Hematopoietic multipotent progenitor cell treated with erythropoietin and hydrocortisone succinate and interleukin-3 and kit ligand, for 17 days (in vitro differentiated cells): ENCODE results near the gene YIF1B.

Experiments
- DNase-seq: peaks from one replicate; pipeline ENCODE4 v3.0.0-alpha.2; 2015; ENCODE audit warnings: low spot score

Gene YIF1B

DNA sequence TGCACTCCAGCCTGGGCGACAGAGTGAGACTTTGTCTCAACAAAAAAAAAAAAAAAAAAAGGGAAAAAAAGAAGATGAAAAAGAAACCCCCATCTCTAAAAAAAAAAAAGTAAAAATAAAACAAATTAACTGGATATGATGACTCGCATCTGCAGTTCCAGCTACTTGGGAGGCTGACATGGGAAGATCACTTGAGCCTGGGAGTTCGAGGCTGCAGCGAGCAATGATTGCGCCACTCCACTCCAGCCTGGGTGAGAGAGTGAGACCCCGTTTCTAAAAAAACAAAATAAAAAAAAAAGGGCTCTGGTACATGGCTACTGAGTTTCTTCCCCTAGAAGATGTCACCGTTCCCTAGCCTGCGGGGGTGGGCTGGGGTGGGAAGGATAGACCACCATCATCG is 17.5 kb upstream of the YIF1B start:
- DNase-seq, result no peak

DNA sequence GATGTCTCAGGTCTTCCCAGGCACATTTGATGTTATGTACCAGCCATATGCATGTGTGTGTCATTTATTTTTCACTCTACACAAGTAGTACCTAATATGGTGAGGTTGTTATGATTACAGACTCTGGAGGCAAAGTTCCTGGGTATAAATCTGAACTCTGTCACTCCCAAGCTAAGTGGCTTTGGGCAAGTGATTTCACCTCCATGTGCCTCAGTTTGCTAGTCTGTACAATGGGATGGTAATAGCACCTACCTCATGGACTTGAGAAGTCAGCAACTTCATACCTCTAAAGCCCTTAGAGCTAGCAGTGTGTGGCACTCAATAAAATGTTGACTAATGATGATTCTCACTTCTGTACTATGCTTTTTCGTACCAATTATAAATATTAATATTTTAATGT is 16.0 kb upstream of the YIF1B start:
- no peak for DNase-seq

DNA sequence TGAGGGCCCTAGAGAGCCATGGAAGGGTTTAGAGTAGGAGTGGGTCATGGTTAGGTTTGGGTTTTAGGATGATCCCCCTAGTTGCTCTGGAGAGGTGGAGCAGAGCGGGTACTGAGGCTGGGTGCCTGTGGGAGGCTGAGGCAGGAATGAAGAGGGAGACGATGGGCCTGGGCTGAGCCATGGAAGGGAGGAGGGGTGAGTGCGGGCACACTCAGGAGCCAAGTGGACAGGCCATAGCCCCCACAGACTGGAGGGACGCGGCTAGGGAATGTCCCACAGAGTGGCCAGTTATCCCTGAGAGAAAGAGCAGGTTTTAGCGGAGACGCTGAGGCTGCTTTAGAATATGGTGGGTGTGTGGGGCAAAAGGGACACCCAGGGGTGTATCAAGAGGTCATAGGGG is 13.9 kb upstream of the YIF1B start:
- no peak for DNase-seq

DNA sequence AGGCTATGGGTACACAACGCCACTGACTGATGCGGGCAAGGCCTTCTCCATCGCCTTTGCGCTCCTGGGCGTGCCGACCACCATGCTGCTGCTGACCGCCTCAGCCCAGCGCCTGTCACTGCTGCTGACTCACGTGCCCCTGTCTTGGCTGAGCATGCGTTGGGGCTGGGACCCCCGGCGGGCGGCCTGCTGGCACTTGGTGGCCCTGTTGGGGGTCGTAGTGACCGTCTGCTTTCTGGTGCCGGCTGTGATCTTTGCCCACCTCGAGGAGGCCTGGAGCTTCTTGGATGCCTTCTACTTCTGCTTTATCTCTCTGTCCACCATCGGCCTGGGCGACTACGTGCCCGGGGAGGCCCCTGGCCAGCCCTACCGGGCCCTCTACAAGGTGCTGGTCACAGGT is 10.8 kb upstream of the YIF1B start:
- DNase-seq, result no peak

DNA sequence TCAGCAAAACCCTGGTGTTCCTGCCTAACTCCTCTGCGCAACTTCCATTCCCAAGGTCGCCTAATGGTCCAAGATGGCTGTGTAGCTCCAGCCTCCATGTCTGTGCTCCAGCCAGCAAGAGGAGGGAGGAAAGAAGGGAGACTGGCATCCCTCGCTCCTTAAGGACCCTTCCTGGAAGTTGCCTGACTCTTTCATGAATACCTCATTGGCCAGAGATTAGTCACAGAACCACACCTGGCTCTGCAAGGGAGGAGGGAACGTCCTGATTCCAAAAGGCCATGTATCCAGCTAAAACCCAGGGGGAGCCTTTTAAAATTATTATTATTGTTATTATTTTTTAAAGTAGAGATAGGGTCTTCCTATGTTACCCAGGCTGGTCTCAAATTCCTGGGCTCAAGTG is 8.7 kb upstream of the YIF1B start:
- DNase-seq, result no peak

DNA sequence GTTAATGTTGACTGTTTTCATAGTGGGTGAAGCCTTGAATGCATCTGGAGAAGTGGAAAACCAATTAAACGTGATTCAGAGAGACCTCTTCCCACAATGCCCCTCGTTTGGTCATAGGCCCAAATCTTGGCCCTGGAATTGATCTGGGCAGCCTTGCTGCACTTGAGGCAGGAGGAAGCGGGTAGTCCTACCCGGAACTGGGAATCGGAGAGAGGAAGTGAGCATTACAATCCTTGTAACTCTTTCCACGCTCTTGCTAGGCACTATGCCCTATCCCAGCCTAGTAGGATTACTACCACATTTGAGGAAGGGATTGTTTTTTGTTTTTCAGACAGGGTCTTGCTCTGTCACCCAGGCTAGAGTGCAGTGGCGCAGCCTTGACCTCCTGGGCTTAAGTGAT is 7.5 kb upstream of the YIF1B start:
- no peak for DNase-seq

DNA sequence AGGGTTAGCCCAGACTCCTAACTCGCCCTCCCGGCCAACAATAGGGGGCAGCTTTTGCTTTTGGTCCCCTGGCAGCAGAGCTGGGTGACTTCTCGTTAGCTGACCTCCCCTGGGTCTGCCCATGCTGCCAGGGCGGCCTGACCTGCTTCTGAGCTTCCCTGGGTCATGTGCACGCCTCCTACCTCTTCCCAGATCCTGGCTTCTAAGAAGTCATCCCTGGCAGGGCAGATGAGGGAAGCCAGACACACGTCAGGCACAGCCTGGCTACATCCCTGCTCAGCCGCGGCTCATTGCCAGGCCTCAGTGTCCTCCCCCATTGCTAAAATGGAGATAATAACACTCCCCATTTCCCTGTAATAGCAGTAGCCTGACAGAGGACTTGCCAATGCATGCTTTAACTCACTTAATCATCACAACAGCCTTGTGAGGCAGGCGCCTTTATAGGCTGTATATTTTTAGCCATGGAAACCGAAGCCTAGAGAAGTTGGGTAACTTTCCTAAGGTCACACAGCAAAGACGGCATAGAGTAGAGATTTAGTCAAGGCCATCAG is 6.0 kb upstream of the YIF1B start:
- DNase-seq, result no peak

DNA sequence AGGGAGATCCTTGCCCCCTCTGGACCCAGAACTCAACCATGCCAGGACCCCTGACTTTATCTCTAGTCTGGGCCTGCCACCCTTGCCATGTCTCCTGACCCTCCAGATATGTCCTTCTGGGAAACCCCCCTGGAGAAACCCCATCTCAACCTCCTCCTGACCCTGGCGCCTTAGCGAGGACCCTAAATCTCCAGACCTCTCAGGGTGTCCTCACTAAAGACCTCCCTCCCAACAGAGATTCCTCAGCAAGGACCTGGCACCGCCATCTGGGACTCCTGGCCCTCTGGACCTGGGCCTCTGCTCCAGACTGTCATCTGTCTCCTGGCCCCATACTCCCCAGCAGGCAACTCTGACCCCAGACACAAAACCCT is 5.2 kb upstream of the YIF1B start:
- DNase-seq, result no peak

DNA sequence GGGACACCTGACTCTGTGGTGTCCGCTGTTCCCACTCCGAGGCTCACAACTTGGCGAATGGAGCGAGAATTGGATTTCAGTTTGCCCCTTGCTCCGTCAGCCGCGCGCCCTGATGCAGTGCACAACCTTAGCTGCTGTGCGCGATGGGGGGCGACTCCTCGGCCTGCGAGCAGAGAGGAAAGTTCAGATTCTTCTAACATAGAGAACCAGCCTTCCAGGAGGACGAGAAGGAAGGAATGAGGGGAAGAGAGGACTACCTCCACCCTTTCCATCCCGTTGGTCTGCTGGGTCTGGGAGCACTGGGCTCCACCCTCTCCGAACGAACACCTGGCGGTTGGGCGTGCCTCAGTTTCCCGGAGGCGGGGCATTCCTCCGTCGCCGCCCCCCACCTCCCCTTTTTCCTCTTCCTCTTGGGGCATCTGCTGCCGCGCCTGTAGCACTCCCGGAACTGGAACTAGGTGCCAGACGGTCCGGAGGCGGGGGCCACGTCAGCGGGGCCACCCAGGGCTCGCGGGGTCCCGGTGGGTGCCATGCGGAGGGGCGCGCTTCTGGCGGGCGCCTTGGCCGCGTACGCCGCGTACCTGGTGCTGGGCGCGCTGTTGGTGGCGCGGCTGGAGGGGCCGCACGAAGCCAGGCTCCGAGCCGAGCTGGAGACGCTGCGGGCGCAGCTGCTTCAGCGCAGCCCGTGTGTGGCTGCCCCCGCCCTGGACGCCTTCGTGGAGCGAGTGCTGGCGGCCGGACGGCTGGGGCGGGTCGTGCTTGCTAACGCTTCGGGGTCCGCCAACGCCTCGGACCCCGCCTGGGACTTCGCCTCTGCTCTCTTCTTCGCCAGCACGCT is 3.9 kb upstream of the YIF1B start, which contains the start of gene KCNK6:
Gene KCNK6 (plus strand): TSS at position 425 of the 838 bp plus-strand sequence. CDS start 106 bp downstream, at position 531.
- no peak for DNase-seq

DNA sequence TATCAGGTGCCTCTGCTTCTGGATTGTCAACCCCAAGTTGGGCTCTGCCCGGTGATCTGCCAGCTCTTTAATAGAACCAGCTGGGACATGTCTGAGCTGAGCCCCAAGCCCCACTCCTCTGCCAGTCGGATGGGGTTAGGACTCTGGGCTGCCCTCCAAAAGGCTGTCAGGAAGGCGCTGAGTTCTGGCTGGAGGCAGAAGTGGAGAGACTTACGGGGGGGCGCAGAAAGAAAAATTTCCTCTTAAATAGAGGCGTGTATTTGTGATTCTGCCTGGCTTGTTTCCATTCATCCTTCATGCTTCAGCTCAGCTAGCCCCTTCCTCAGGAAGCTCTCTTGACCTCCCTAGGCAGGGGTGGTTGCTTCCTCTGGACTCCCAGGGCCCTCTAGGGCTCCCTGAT is 2.9 kb upstream of the YIF1B start:
- no peak for DNase-seq

DNA sequence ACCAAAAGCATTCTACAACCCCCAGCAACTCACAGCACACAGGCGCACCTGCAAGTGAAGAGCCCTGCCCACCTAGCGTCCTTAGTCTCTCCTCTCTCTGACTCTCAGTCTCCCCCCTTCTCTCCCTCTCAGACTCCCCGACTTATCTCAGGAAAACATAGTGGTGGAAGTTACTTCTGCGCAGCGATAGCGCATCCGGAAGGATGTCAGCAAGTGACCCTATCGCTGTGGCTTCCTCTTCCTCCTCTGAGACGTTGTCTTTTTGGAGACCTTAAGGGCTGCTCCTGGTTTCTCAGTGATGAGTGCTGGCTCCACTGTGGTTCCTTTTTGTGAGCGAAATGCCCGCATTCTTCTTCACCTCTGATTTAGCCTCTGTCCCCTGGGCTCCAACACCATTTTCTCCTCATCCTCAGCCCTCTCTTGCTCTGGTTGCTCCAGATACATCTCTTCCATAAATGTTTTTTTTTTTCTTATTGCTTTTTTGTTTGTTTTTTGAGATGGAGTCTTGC is 1.4 kb upstream of the YIF1B start:
- peak; percentile 82 for DNase-seq

DNA sequence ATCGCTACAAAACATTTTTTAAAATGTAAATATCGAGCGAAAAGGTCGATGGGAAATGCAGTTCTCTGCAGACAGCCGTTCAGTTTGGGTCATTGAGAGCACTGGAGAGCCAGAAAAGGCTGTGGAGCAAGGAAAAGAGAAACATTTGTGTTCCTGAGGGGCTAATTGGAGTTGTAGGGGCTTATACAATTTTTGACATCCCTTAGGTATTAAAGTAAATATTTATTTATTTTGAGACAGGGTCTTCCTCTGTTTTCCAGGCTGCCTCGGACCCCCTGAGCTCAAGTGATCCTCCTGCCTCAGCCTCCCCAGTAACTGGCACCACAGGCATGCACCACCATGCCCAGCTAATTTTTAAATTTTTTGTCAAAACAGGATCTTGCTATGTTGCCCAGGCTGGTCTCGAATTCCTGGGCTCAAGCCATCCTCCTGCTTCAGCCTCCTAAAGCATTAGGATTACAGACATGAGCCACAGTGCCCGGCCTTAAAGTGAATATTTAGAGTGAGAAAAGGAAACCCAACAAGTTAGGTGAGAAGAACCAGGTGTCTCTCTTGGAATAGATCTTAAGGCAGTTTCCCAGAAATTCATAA is 825 bp upstream of the YIF1B start:
- DNase-seq, result no peak

DNA sequence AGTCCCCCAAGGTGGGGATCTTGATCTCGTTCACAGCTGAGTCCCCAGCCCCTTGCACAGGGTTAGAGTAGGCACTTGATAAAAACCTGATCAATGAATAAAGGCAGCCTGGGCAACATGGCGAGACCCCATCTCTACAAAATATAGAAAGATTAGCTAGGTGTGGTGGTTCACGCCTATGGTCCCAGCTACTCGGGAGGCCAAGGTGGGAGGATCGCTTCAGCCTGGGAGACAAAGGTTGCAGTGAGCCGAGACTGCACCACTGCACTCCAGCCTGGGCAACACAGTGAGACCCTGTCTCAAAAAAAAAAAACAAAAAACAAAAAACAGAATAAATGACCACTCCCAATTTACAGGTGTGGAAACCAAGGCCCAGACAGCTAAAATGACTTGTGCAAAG is 4.8 kb downstream of the YIF1B start:
- no peak for DNase-seq

DNA sequence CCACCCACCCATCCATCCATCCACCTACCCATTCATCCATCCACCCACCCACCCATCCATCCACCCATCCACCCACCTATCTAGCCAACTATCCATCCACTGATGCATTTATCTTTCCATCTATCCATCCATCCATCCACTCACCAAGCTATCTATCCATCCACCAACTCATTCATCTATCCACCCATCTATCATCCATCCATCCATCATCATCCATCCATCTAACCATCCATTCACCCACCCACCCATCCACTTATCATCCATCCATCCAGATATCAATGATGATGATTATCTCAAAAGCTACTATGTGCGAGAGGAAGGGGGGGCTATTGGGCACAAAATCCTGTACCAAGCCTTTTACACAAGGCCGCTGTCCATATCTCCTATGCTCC is 5.5 kb downstream of the YIF1B start:
- DNase-seq, result no peak

DNA sequence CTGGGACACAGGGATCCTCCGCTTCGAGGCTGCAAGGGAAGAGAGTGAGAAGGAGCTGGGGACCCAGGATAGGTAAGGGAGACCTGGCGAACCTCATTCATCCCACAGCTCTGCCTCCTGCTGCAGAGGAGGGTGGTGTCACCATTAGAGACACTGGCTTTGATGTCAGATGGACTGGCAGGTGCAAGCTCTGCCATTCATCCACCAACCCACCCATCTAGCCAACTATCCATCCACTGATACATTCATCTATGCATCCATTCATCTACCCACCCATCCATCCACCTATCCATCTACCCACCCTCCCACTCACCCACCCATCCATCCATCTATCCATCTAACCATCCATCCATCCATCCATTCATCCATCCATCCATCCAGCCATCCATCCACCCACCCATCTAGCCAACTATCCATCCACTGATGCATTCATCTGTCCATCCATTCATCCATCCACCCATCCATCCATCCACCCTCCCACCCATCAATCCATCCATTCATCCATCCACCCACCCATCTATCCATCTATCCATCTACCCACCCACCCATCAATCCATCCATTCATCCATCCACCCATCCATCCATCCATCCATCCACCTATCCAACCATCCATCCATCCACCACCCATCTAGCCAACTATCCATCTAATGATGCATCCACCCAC is 6.0 kb downstream of the YIF1B start:
- no peak for DNase-seq

DNA sequence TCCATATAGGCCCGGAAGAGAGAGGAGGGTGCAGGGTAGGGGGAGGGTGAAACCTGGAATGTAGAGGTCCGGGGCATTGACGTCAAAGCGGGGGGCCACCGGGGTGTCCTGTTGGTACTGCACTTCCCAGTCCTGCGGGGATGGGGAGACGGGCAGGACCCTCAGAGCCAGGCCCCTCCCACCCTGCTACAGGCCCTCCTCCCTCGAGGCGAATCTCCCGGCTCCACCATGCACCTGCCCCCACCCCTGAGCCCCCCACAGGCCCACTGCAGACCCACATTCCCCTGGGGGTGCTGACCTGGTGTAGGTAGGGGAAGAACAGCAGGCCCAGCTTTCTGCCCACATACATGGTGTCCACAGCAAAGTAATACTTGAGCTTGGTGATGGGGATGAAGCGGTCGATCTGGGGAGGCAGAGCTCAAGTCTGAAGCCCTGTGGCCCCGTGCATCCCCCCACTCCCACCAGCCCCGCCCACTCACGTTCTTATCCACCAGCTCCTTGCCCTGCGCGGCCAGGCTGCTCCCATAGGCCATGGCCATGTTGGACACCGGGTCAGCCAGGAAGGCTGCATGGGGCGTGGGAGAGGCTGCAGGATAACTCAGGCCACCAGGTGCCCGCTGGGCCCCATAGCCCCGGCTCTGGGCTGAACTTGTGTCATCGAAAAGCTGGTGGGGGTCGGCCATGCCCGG is 6.7 kb downstream of the YIF1B start:
- no peak for DNase-seq

DNA sequence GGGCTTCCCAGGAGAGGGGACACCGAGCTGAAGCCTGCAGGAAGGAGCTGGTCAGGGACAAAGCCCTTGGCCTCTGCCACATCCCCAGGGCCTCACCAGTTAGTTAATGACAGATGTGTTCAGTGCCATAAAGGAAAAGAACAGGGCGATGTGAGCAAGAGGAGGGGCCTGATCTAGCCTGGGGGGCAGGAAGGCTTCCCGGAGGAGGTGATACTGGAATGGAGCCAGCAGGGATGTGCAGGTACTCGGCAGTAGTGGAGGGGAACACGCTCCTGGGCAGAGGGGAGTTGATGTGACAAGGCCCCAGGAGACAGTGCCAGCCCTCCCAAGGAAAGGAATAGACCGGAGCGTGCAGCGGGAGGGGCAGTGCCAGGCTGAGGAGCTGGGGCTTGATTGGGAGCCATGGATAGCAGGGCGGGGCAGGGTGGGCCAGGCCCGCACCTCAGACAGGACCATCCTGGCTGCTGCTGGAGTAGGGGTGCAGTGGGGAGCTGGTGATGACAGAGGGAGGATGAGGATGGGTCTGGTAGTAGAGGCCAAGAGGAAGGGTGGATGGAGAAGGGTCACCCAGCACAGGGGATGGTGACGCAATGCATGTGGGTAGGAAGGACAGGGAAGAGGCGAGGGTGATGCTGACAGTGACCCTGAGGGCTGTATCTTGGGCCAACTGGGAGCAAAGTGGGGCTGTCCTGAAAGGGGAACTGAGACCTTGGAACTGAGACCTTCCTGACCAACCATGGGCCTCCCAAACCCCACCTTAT is 7.6 kb downstream of the YIF1B start:
- DNase-seq, result no peak

DNA sequence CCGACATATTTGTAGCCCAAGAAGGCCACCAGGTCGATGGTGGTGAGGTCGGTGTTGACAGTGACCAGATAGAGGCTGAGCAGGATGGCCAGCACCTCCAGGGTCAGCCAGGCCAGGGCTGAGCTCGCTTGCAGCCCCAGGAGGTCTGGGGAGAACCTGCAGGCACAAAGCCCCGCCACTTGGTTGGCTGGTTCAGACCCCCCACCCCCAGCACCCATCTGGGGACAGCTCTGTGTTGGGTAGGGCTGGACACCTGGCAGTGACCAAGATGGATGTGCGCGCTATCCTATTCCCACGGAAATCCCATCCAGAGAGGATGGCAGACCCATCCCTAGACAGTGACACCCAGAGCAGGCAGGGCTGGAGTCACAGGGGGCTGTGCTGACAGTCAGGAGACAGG is 8.2 kb downstream of the YIF1B start:
- no peak for DNase-seq

DNA sequence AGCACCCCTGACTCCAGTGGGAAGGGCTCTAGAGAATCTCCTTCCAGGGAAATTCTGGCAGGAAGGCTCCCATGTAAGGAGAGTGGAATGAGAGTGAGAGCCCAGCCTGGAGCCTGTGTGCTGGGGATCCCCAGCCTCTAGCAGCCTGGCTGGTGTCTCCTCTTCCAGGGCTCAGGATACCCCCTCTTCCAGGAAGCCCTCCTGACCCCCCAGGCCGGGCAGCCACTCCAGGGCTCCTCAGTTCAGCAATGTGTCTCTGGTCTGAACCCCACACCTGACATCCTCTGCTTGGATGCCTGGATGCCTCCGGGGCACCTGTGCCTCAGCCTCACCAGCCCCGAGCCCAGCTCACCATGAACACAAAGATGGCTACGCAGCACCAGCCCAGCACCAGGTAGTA is 8.7 kb downstream of the YIF1B start:
- DNase-seq, result no peak

DNA sequence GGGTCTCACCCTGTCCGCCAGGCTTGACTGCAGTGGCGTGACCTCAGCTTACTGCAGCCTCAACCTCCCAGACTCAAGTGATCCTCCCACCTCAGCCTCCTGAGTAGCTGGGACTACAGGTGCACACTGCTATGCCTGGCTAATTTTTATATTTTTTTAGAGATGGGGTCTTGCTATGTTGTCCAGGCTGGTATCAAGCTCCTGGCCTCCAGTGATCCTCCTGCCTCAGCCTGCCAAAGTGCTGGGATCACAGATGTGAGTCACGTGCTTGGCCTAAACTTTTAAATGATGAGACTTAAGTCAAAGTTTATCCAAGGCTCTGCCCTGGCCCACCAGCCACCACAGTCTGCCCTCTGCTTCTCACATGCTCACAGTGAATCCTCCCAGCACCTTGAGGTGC is 9.5 kb downstream of the YIF1B start:
- no peak for DNase-seq

DNA sequence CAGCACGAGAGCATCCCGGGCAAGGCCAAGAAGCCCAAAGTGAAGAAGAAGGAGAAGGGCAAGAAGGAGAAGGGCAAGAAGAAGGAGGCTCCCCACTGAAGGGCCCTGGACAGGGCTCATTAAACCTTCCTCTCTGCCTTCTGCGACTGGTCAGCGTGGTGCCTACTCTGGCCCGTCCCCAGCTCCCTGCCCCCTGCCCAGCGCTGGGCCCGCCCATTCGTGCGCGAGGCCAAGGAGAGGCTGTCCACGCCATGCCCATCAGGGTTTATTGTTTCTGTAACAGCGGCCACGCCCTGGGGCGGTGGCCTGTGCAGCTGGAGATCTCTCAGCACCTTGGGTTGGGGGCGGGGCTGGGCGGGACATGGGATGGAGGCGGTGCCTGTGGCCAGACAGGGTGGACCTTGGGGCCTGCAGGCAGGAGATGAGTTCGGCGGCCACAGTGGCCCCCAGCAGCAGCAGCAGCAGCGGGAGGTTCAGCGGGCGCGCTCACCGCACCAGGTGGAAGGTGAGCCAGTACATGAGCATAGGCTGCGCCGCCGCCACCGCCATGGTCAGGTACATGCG is 10.8 kb downstream of the YIF1B start:
- DNase-seq, result peak; percentile 31
